ENCODE data around the gene ROR1. TPM values are rescaled to one million over a fixed set of nuclear protein-coding genes. Genes with fewer than 3 reads are reported as not detected.

ROR1 gene
- total RNA-seq, 2 donors from 2014 or later, result 12.9 to 40.8 TPM

DNA sequence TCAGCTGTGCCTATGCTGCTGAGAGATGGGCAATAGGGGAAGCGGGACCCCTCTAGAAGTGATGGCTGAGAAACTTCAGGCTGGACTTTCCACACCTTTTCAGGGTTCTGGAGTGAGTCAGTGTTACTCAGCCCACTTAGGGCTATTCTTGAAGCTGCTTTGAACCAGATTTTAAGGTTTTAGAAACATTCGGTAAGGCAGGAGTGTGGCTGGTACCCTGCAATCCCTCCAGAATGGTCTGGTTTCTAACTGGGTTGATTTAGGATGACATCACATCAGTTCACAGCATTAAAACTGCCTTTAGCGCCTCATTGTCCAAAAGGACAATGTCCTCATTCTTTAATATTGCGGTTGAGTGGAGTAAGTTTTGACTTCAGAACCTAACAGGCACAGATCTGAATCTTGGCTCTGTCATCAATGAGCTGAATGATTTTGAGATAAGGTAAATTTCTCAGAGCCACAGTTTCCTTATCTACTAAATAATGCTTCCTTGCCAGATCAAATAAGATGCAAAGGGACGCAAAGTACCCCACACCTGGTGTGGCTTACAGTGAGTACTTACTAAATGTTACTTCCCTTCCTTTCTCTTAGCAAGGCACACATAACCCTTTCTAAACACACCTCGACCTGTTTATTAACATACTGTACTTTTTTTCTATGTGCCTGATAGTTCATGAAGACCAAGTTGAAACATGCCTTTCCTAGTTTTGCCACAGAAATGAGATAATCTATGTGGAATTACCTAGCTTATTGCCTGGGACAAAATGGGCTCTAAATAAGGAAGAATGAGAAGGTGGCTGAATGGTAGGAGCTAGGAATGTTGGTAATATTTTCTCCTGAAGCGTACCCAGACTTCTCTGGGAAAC lies 209.8 kb downstream of the ROR1 start:
- Histone ChIP-seq H3K4me1 (peaks cover 0 to 7% of the 10 kb centered on the region in 2 donors), H3K27ac (no peak overlapping the region), H3K27me3 (no peaks in the 10 kb centered on the region), H3K36me3 (no peaks in the 10 kb centered on the region), H3K4me3 (no peak overlapping the region), H3K9me3 (no peaks in the 10 kb centered on the region)
- DNase-seq (ENCODE audit: low spot score), result no peak
- TF ChIP-seq, protein P1, sequence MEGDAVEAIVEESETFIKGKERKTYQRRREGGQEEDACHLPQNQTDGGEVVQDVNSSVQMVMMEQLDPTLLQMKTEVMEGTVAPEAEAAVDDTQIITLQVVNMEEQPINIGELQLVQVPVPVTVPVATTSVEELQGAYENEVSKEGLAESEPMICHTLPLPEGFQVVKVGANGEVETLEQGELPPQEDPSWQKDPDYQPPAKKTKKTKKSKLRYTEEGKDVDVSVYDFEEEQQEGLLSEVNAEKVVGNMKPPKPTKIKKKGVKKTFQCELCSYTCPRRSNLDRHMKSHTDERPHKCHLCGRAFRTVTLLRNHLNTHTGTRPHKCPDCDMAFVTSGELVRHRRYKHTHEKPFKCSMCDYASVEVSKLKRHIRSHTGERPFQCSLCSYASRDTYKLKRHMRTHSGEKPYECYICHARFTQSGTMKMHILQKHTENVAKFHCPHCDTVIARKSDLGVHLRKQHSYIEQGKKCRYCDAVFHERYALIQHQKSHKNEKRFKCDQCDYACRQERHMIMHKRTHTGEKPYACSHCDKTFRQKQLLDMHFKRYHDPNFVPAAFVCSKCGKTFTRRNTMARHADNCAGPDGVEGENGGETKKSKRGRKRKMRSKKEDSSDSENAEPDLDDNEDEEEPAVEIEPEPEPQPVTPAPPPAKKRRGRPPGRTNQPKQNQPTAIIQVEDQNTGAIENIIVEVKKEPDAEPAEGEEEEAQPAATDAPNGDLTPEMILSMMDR (IDR thresholded peaks at IDR 0.05), result no peak

- H3K36me3 ChIP-seq, result no peaks in the 10 kb centered on the region
- no peaks in the 10 kb centered on the region for H3K27me3 ChIP-seq
- no peak for DNase-seq (ENCODE audit: low spot score)
- H3K4me3 ChIP-seq, result no peak overlapping the region
- no peaks in the 10 kb centered on the region for H3K9me3 ChIP-seq
- H3K4me1 ChIP-seq, result peaks cover 0 to 7% of the 10 kb centered on the region in 2 donors
- TF ChIP-seq, protein P1 (IDR thresholded peaks at IDR 0.05), result no peak
- H3K27ac ChIP-seq, result no peak overlapping the region
Measured at GRCh38 chr1:63984257-63984929, 210.6 kb downstream of the ROR1 start.

DNA sequence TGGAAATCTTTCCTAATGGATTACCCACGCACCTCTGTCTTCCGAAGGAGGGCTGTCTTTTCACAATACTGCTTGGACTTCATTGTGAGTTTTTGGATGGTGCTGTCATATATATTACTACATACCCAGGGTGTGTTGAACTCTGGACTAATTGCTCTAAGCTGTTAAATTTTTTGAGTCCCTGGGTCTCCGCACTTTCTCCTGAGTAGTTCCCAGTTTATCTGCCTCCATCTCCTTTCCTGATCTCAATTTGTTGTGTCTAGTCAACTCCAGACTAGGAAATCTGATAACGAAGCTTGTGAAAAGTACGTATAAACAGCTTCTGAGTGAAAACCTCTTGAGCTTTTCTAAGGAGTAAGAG lies 211.1 kb downstream of the ROR1 start:
- Histone ChIP-seq H3K9me3 (no peaks in the 10 kb centered on the region), H3K4me3 (no peak overlapping the region), H3K36me3 (no peaks in the 10 kb centered on the region), H3K27me3 (no peaks in the 10 kb centered on the region), H3K27ac (no peak overlapping the region), H3K4me1 (peaks cover 0 to 7% of the 10 kb centered on the region in 2 donors)
- DNase-seq (ENCODE audit: low spot score), result no peak
- TF ChIP-seq, protein P1 (IDR thresholded peaks at IDR 0.05), result no peak

- no peaks in the 10 kb centered on the region for H3K36me3 ChIP-seq
- peaks cover 0 to 7% of the 10 kb centered on the region in 2 donors for H3K4me1 ChIP-seq
- H3K4me3 ChIP-seq, result no peak overlapping the region
- no peak for DNase-seq (ENCODE audit: low spot score)
- TF ChIP-seq, protein P1 (IDR thresholded peaks at IDR 0.05), result no peak
- H3K27me3 ChIP-seq, result no peaks in the 10 kb centered on the region
- H3K27ac ChIP-seq, result no peak overlapping the region
- H3K9me3 ChIP-seq, result no peaks in the 10 kb centered on the region
Measured at GRCh38 chr1:63987014-63987627, 213.3 kb downstream of the ROR1 start.

- Histone ChIP-seq H3K36me3 (no peaks in the 10 kb centered on the region), H3K27ac (no peak overlapping the region), H3K27me3 (no peaks in the 10 kb centered on the region), H3K9me3 (no peaks in the 10 kb centered on the region), H3K4me1 (peaks cover 0 to 7% of the 10 kb centered on the region in 2 donors), H3K4me3 (no peak overlapping the region)
- TF ChIP-seq, protein P1 (IDR thresholded peaks at IDR 0.05), result no peak
- no peak for DNase-seq (ENCODE audit: low spot score)
Measured at GRCh38 chr1:63987628-63988024, 213.8 kb downstream of the ROR1 start.

All from right atrium auricular region (tissue), 2 donors.